ENCODE results near the gene PLEK2.
A peak's percentile ranks its signal among the peaks of the same experiment; 100 is the strongest.

The PLEK2 gene

DNA sequence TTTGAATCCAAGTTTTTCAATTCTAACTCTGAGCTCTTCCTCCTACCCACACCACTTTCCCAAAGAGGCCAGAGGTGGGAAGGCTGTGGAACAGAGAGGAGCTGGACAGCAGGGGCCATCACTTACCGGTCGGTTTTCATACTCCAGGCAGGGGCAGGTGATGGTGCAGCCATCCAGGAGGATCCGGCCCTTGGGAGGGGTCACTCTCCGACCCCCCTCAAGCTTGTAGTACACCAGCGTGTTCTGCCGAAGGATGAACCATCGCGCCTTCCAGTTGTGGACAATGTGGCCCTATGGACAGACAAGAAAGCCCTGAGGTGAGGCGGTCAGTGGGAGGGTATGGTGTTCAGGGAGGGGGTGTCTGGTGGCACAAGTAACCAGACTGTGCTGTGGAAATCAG, 14.4 kb downstream of the PLEK2 start:
- no peak for DNase-seq (ENCODE audit: low spot score)

- no peak for DNase-seq (ENCODE audit: low spot score)
These were observed 15.5 kb downstream of the PLEK2 start for GRCh38 chr14:67396381-67396970.

- no peak for DNase-seq (ENCODE audit: low spot score)
These were observed 16.1 kb downstream of the PLEK2 start for GRCh38 chr14:67395876-67396189.

DNA sequence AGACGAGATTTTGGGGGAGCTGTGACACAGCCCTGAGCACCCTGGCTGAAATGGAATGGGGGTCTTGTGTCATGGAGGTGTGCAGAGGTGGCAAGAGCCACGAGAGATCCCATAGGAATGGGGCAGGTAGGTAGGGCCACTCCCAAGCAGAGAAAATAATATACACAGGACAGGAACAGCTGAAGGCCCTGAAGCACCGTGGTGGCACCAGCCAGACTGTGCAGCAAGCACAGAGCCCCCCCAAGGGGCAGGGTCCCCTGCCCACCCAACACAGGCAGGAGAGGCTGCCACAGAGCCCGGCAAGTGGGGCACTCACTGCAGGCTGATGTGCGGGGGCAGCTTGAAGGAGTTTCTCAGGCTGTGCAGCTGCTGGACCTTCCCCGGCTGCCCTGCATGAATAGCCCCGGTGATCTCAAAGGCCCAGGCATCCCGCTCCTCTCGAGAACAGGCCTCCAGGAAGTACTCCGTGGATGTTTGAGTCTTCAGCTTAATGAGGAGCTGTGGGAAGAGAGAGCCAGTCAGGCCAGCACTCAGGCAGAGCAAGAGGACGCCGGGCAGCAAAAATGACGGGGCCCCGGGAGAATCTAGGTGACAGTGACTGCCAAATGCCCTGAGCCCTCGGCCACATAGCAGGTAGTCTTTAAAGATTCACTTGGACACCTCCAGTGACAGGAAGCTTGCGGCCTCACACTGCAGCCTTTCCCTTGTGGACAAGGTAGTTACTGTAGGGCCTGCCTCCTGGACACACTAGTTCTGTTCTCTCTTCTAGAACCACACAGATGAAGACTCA, 16.7 kb downstream of the PLEK2 start:
- no peak for DNase-seq (ENCODE audit: low spot score)

GRCh38 chr14:67393689-67394088, 18.3 kb downstream of the PLEK2 start:
- no peak for DNase-seq (ENCODE audit: low spot score)

GRCh38 chr14:67392800-67393199, 19.2 kb downstream of the PLEK2 start:
- no peak for DNase-seq (ENCODE audit: low spot score)

DNA sequence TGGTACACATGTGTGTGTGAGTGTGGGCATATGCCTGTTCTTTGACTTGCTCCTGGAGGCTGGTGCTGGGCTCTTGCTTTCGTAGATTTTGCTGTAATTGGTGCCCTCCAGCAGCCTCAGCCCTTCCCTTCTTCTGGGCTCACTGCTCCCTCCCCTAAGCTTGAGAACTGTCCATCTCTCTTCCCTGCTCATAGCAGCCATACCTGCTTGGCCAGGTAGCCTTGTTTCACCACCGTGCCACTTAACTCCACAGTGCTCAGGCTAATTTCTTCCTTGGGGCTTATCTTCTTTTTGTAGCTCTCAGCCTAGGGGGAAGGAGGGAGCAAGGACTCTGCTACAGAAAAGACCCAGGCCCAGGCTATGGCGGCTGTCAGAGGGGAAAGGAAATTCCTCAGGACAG, 19.8 kb downstream of the PLEK2 start:
- DNase-seq (ENCODE audit: low spot score), result no peak

- no peak for DNase-seq (ENCODE audit: low spot score)
These were observed 20.7 kb downstream of the PLEK2 start for GRCh38 chr14:67391268-67391667.

DNA sequence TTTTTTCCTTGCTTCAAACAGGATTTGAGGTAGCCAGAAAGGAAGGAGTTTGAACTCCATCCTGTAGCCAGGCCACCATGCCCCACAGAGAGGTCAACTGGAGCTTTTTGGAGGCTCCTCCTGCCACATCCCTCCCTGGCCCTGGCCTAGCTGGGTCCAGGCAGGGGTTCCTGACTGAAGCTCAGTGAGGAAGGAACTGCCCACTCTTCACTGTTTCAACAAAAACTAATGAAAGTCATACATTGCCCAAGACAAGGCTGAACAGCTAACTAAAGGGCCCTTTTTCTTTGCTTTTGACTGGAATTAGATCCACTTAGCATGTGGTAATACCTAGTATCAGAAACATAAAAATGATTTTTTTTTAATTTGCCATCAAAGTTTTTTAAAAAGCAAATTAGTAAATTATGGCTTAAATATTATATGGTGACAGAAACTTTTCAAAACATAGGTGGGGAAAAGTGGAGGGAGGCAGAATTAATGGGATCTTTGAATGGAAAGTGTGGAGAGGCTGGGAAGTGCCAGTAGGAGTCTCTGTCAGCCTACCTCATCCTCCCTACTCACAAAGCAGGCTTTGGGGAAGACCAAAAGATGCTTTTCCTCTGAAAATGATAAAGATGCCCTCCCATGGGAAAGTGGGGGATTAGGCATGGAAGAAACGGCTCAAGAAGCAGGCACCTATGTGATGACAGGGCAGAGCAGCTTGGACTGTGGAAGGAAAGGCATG, 22.0 kb downstream of the PLEK2 start:
- no peak for DNase-seq (ENCODE audit: low spot score)

GRCh38 chr14:67389275-67389674, 22.7 kb downstream of the PLEK2 start:
- no peak for DNase-seq (ENCODE audit: low spot score)

DNA sequence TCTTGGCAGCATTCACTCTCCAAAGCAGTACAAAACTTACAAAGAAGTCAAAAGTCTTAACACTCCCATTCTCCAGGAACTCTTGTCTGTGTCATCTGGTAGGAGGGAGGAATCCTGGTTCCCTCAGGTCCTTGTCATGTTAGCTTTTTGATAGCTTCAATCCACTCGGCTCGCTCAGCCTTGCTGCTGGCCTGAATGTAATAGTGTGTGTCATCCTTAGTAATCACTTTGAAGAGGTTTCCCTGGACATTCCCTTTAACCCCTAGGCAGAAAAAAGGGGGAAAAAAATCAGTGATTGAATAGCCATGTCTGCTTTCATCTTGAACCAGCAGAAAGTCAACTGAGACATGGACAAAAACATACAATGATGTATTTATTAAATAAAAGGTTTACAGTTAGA, 24.8 kb downstream of the PLEK2 start:
- no peak for DNase-seq (ENCODE audit: low spot score)

GRCh38 chr14:67385618-67386017, 26.3 kb downstream of the PLEK2 start:
- no peak for DNase-seq (ENCODE audit: low spot score)

- DNase-seq (ENCODE audit: low spot score), result no peak
These were observed 26.8 kb downstream of the PLEK2 start for GRCh38 chr14:67385120-67385519.

DNA sequence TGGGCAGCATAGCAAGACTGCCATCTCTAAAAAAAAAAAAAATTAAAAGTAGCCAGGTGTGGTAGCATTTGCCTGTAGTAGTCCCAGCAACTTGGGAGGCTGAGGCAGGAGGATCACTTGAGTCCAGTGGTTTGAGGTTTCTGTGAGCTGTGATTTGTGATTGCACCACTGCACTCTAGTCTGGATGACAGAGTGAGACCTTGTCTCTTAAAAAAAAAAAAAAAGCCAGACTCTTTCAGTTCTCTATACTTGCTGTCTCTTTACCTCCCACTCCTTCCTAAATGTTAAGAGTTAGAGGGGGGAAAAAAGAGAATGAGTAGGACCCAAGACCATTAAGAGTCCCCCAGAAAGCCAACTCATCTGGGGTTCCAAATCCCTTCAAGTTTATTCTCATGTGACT, 34.0 kb downstream of the PLEK2 start:
- DNase-seq (ENCODE audit: low spot score), result no peak

DNA sequence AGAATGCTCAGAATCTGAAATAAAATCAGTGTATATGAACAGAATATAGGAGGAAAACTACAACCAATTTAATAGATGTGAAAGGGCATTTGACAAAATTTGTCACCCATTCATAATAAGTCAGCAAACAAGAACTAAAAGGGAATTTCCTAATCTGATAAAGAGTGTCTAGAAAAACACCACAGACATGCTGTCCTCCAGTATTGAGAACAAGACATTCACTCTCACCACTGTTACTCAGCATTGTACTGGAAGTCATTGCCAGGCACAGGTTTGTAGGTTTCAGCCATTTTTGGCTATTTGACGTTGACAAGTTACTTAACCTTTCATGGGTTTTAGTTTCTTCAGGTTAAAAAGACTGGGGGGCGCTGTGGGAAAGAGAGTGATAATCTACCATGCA, 38.6 kb downstream of the PLEK2 start:
- no peak for DNase-seq (ENCODE audit: low spot score)

- no peak for DNase-seq (ENCODE audit: low spot score)
These were observed 39.1 kb downstream of the PLEK2 start for GRCh38 chr14:67372833-67373232.

DNA sequence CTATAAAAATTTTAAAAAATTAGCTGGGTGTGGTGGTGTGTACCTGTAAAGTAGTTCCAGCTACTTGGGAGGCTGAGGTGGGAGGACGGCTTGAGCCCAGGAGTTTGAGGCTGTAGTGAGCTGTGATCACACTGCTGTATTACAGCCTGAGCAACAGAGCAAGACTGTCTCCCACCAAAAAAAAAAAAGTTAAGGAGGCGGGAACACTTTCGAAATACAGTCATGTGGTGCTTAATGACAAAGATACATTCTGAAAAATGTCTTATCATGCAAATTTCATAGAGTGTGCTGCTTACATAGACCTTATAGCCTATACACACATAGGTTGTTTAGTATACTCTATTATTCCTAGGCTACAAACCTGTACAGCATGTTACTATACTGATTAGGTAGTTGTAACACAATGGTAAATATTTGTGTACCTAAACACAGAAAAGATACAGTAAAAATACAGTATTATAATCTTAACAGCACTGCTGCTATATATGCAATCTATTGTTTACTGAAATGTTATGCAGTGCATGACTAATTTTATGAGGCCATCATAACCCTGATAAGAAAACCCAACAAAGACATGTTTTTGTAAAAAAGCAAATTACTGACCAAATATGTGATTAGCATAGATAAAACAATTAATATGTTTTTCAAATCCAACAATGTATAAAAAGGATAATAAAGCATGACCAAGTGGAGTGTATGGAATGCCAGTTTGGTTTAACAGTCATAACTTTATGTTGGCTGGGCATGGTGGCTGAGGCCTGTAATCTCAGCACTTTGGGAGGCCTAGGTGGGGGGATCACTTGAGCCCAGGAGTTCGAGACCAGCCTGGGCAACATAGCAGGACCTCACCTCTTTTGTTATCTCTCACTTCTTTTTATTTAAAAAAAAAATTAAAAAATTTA, 40.5 kb downstream of the PLEK2 start:
- no peak for DNase-seq (ENCODE audit: low spot score)

- DNase-seq (ENCODE audit: low spot score), result no peak
These were observed 41.1 kb downstream of the PLEK2 start for GRCh38 chr14:67370830-67371229.

DNA sequence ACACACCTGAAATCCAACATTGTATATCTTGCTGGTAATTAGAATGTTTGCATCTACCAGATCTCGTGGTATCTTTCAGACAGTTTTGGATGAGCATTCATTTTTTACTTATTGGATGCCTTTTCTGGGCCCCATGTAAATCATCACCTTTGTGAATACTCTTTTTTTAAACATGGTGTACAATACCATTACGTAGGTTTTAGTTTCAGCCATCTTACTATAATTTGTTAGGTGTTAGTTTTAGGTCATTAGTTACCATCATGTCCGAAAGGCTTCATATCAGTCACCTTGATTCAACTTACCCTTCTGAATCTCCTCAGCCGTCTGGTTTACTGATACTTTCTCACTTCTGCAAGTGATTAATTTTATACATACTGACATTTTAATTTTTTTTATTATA, 46.5 kb downstream of the PLEK2 start:
- no peak for DNase-seq (ENCODE audit: low spot score)

GRCh38 chr14:67360470-67361206, 51.3 kb downstream of the PLEK2 start:
- DNase-seq (ENCODE audit: low spot score), result no peak

- DNase-seq (ENCODE audit: low spot score), result peak; percentile 96
These were observed 52.0 kb downstream of the PLEK2 start, which contains the start of the genes ATP6V1D and EIF2S1 for GRCh38 chr14:67359775-67360469. Gene ATP6V1D (minus strand): TSS chr14:67359804. CDS start chr14:67359698, 106 bp downstream. Gene EIF2S1 (plus strand): TSS chr14:67360328. CDS start chr14:67364768, 4,440 bp downstream.
